ENCODE results near the gene RNF223. TPM values are rescaled to one million over a fixed set of nuclear protein-coding genes. Genes with fewer than 3 reads are reported as not detected.
A peak's percentile ranks its signal among the peaks of the same experiment; 100 is the strongest.
"Not testable (repeated sequence)": the region's sequence is repeated elsewhere in the genome, so short reads cannot be mapped to it uniquely, and the experiment has no call there.

Gene RNF223
- total RNA-seq, 4 donors from 2014 or later = not detected

DNA sequence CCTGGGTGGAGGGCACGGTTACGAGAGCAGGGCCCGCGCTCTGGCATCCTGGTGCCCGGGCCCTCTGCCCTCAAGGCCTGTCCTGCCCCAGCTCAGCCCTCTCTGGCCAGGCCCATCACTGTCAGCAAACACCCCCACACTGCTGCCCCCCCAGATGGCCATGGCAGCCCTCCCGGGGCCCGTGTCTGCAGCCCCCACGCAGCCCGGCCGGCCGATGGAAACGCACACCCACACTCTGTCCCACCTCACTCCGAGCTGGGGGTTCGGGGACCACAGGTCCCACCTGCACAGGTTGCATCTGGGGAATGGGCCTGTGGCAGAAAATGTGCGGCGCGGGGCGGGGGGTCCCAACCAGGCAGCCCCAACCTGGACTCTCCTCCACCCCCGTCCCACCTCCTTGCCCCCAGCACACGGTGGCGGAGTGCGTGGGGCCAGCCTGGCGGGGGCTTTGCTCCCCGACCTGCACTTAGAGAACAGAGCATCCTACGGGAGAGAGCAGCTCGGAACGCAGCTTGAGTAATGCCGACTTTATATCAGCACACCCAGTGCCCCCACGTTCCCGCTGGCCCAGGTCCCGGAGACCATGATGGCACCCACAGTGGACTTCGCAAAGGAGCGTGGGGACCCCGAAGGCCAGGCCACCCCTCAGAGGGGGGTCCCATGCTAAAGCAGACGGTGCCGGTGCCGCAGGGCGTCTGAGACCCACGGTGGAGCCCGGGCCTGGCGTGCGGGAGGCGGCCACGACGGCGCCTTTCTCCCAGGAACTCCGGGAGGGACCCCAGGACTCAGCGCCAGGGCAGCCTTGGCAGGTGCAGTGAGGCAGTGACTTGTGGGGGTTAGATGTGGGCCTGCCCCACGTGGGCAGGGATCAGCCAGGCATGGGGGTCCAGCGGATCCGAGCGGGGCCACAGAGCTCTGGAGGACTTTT, 7.5 kb upstream of the RNF223 start:
- H3K9me3 ChIP-seq = no peaks in the 10 kb centered on the region
- peaks cover 0 to 11% of the 10 kb centered on the region in 2 donors for H3K27me3 ChIP-seq
- WGBS, 2 donors = 90 to 92% methylated on average over 35 to 45 of the region's 52 CpGs
- peaks cover 0 to 54% (median 0%) of the 10 kb centered on the region in 3 donors for H3K36me3 ChIP-seq
- TF ChIP-seq, protein P1, sequence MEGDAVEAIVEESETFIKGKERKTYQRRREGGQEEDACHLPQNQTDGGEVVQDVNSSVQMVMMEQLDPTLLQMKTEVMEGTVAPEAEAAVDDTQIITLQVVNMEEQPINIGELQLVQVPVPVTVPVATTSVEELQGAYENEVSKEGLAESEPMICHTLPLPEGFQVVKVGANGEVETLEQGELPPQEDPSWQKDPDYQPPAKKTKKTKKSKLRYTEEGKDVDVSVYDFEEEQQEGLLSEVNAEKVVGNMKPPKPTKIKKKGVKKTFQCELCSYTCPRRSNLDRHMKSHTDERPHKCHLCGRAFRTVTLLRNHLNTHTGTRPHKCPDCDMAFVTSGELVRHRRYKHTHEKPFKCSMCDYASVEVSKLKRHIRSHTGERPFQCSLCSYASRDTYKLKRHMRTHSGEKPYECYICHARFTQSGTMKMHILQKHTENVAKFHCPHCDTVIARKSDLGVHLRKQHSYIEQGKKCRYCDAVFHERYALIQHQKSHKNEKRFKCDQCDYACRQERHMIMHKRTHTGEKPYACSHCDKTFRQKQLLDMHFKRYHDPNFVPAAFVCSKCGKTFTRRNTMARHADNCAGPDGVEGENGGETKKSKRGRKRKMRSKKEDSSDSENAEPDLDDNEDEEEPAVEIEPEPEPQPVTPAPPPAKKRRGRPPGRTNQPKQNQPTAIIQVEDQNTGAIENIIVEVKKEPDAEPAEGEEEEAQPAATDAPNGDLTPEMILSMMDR (IDR thresholded peaks at IDR 0.05) = no peak
- TF ChIP-seq POLR2A (IDR thresholded peaks at IDR 0.05) (no peak), EP300 (IDR thresholded peaks at IDR 0.05) (no peak)
- H3K4me3 ChIP-seq = no peak overlapping the region
- DNase-seq (ENCODE audit: low spot score in 2 of 2) = no peak
- no peak overlapping the region for H3K27ac ChIP-seq
- H3K4me1 ChIP-seq = peaks cover 0 to 17% (median 12%) of the 10 kb centered on the region in 4 donors

DNA sequence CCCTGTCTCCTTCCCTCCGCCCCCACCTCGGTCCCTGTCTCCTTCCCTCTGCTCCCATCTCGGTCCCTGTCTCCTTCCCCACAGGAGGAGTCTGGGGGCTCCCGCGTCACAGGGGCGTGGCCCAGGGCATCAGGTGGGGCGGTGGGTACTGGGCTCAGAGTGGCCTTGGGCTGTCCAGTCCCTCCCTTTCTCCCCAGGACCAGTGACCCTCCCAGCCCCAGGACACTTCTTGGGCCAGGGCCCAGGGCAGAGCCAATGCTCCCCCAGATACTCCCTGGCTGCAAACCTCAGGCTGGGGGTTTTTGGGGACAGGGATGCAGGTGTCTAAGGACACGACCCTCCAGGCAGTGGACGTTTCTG, 6.8 kb upstream of the RNF223 start:
- Histone ChIP-seq H3K36me3 (peaks cover 0 to 48% (median 0%) of the 10 kb centered on the region in 3 donors), H3K27ac (no peak overlapping the region), H3K27me3 (peaks cover 0 to 12% of the 10 kb centered on the region in 2 donors), H3K4me1 (peaks cover 0 to 17% (median 12%) of the 10 kb centered on the region in 4 donors), H3K9me3 (no peaks in the 10 kb centered on the region), H3K4me3 (no peak overlapping the region)
- no peak for TF ChIP-seq EP300 (IDR thresholded peaks at IDR 0.05)
- TF ChIP-seq, protein P1 (IDR thresholded peaks at IDR 0.05) = no peak
- TF ChIP-seq POLR2A (IDR thresholded peaks at IDR 0.05) = no peak
- 38 to 46% methylated on average over 7 to 8 of the region's 9 CpGs for WGBS, 2 donors
- DNase-seq (ENCODE audit: low spot score in 2 of 2) = no peak

- WGBS, 2 donors = 2 to 6% methylated on average over 11 to 20 of the region's 23 CpGs
- no peak for DNase-seq (ENCODE audit: low spot score in 2 of 2)
- TF ChIP-seq, protein P1 (IDR thresholded peaks at IDR 0.05) = no peak
- TF ChIP-seq EP300 (IDR thresholded peaks at IDR 0.05) (no peak), POLR2A (IDR thresholded peaks at IDR 0.05) (no peak)
- H3K27ac ChIP-seq = no peak overlapping the region
- H3K4me1 ChIP-seq = peaks cover 0 to 17% (median 12%) of the 10 kb centered on the region in 4 donors
- H3K9me3 ChIP-seq = no peaks in the 10 kb centered on the region
- peaks cover 0 to 19% of the 10 kb centered on the region in 2 donors for H3K27me3 ChIP-seq
- peaks cover 0 to 41% (median 0%) of the 10 kb centered on the region in 3 donors for H3K36me3 ChIP-seq
- H3K4me3 ChIP-seq = peak overlapping the region; percentile 4 to 41 (median 26)
These were observed 6.1 kb upstream of the RNF223 start for GRCh38 chr1:1080122-1080757.

DNA sequence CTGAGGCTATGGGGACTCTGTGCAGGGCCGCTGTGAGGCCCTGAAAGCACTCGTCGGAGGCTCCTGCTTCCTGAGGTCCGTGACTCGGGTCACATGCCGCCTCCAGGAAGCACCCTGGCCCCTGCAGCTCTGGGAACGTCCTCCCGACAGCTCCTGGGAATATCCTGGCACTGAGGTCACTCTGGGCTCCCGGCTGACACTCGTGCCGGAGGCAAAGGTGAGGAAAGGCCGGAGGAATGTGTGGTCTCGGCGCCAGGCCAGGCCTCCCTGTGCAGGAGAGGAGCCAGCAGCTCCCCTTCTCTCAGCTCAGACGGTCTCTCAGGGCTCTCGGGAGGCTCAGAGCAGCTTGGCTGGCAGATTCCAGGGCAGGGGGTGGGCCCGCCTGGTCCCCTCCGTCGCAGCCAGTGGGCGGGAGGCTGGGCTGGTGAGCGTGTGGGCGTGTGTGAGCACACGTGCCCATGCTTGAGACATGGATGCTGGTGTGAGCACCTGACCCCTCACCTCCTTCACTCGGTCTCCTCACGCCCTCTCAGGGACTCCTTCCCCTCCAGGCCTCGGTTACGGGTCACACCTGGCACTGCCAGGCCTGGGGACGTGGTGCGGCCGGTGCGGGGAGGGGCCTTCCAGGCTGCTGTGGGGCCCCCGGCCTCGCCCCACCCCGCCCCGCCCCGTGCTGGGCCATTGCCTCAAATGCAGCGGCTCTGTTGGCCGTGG, 5.5 kb upstream of the RNF223 start:
- Histone ChIP-seq H3K36me3 (peaks cover 0 to 34% (median 0%) of the 10 kb centered on the region in 3 donors), H3K27ac (no peak overlapping the region), H3K4me3 (peak overlapping the region; percentile 4 to 41 (median 26)), H3K4me1 (peaks cover 0 to 17% (median 12%) of the 10 kb centered on the region in 4 donors), H3K9me3 (no peaks in the 10 kb centered on the region), H3K27me3 (peaks cover 0 to 26% of the 10 kb centered on the region in 2 donors)
- 0 to 1% methylated on average over 11 to 22 of the region's 38 CpGs for WGBS, 2 donors
- DNase-seq (ENCODE audit: low spot score in 2 of 2) = no peak
- peak in 1 of 2 donors; percentile 10 for TF ChIP-seq EP300 (IDR thresholded peaks at IDR 0.05)
- no peak for TF ChIP-seq POLR2A (IDR thresholded peaks at IDR 0.05)

DNA sequence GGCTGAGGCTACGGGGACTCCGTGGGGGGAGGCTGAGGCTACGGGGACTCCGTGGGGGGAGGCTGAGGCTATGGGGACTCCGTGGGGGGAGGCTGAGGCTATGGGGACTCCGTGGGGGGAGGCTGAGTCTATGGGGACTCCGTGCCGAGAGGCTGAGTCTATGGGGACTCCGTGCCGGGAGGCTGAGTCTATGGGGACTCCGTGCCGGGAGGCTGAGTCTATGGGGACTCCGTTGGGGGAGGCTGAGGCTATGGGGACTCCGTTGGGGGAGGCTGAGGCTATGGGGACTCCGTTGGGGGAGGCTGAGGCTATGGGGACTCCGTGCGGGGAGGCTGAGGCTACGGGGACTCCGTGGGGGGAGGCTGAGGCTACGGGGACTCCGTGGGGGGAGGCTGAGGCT, 3.3 kb upstream of the RNF223 start:
- not testable (repeated sequence) for H3K9me3 ChIP-seq; H3K27ac ChIP-seq; DNase-seq (ENCODE audit: low spot score in 2 of 2); H3K4me3 ChIP-seq
- H3K4me1 ChIP-seq = peaks cover 0 to 17% (median 12%) of the 10 kb centered on the region in 4 donors
- H3K27me3 ChIP-seq = peaks cover 0 to 48% of the 10 kb centered on the region in 2 donors
- 33% methylated on average over 2 of the region's 21 CpGs; no CpG with 5 or more reads in 1 of the 2 donors for WGBS, 2 donors
- H3K36me3 ChIP-seq = peaks cover 0 to 13% (median 0%) of the 10 kb centered on the region in 3 donors

Data from tibial nerve (tissue), 4 donors.